Fibroblast of lung (primary cell): Measurements from ENCODE around the gene SMAD3.

Source experiments
- CTCF ChIP-seq, 2 donors: IDR thresholded peaks in 1 of 2; conservative IDR thresholded peaks in 1 of 2; 1 replicate in 1 of 2; 2 replicates in 1 of 2; pipeline ENCODE4 v1.5.1; 2011 to 2012; ENCODE audit warnings: low read length in 2 of 2, control low read depth in 1 of 2, inconsistent platforms in 1 of 2, low read depth in 1 of 2, mild to moderate bottlenecking in 1 of 2
- EZH2 ChIP-seq: IDR thresholded peaks from 2 replicates; pipeline ENCODE4 v1.5.1; 2012; ENCODE audit warnings: low read length, control low read depth, mild to moderate bottlenecking; ENCODE audit errors: missing control alignments

DNA sequence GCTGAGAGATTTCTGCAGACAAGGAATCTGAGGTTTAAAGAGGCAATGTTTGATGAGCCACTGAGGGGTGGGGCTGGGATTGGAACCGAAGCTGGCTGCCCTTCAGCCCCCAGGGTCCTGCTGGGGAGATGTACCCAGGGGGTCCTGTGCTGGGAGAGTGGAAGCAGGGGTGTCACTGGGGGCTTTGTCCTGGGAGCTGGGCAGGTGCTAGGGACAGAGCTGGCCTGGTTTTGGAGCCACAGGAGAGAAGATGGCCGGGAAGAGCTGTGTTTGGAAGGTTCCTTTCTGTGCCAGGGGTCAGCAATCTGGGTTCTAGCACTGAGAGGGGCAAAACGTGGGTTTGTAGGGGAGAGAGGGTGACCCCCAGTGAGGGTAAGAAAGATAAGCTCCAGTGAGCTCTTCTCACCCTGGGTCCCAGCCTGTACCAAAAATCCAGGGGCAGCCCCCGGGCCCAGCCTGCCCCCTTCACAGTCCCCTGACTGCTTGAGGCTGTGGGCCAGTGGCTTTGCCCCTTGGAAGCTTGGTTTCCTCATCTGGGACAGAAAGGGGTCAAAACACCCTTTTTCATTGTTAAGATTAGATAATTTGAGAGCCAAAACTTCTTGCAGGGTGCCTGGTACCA lies 69.6 kb downstream of the SMAD3 start:
- no peak for TF ChIP-seq CTCF (conservative IDR thresholded peaks at IDR 0.05 in 1 of 2, IDR thresholded peaks at IDR 0.05 in 1 of 2; ENCODE audit: low read depth in 1 of 2, low read length in 2 of 2)
- no peak for TF ChIP-seq EZH2
